KOPT-K1 (cell line): ENCODE data around the gene LILRA6.
"Not testable (repeated sequence)": the region's sequence is repeated elsewhere in the genome, so short reads cannot be mapped to it uniquely, and the experiment has no call there.

Source experiments
- H3K27ac ChIP-seq: fragments of 200-600 bp; sonication (generic); 2 replicates; pipeline ENCODE4 v1.5.1; 2016; ENCODE audit warnings: antibody characterized with exemption, mild to moderate bottlenecking, low read depth, low read length; ENCODE audit not compliant: poor library complexity, severe bottlenecking
- H3K36me3 ChIP-seq: fragments of 200-600 bp; sonication (generic); 2 replicates; pipeline ENCODE4 v1.5.1; 2017; ENCODE audit warnings: antibody characterized with exemption, mild to moderate bottlenecking, low read length, moderate library complexity; ENCODE audit not compliant: insufficient read depth
- H3K9me3 ChIP-seq: fragments of 200-600 bp; sonication (generic); 2 replicates; pipeline ENCODE4 v1.5.1; 2017; ENCODE audit warnings: antibody characterized with exemption, low read length, mild to moderate bottlenecking; ENCODE audit not compliant: insufficient read depth, poor library complexity, severe bottlenecking

LILRA6 gene

GRCh38 chr19:54252243-54252642 lies 9.7 kb upstream of the LILRA6 start:
- no peaks in the 10 kb centered on the region for H3K36me3 ChIP-seq

GRCh38 chr19:54248016-54248601 lies 5.5 kb upstream of the LILRA6 start:
- Histone ChIP-seq H3K9me3 (no peaks in the 10 kb centered on the region), H3K27ac (no peak overlapping the region), H3K36me3 (no peaks in the 10 kb centered on the region)

More at GRCh38 chr19:54252243-54252642, 9.7 kb upstream of the LILRA6 start:
- Histone ChIP-seq H3K27ac (no peak overlapping the region), H3K9me3 (no peaks in the 10 kb centered on the region)

GRCh38 chr19:54247106-54247930 lies 4.7 kb upstream of the LILRA6 start:
- Histone ChIP-seq H3K9me3 (no peaks in the 10 kb centered on the region), H3K36me3 (no peaks in the 10 kb centered on the region), H3K27ac (no peak overlapping the region)

GRCh38 chr19:54245936-54246335 lies 3.3 kb upstream of the LILRA6 start:
- no peaks in the 10 kb centered on the region for H3K9me3 ChIP-seq
- no peaks in the 10 kb centered on the region for H3K36me3 ChIP-seq
- H3K27ac ChIP-seq, result no peak overlapping the region

- H3K36me3 ChIP-seq, H3K9me3 ChIP-seq, H3K27ac ChIP-seq: not testable (repeated sequence)
Measured at GRCh38 chr19:54243809-54244208, 1.2 kb upstream of the LILRA6 start.

DNA sequence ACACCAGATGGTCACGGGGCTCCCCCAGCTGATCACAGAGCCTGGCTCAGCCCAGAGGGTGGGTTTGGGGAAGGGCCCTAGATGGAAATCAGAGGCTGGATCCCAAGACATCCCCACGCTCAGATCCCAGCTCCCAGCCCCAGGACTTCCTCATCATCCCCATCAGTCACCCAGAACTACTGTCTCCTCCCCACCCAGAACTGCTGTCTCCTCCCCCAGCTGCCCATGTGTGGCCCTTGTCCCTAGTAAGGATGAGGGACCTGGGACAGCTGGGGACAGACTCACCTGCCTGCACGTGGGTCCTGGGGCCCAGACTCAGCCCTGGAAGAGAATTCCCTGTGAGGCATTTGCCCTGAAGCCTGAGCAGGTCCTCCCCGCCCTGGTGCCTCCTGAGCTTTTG lies 356 bp downstream of the LILRA6 start:
- not testable (repeated sequence) for H3K27ac ChIP-seq, H3K36me3 ChIP-seq, H3K9me3 ChIP-seq

- not testable (repeated sequence) for H3K36me3 ChIP-seq, H3K27ac ChIP-seq, H3K9me3 ChIP-seq
Measured at GRCh38 chr19:54240372-54241336, 1.9 kb downstream of the LILRA6 start.

- not testable (repeated sequence) for H3K36me3 ChIP-seq, H3K9me3 ChIP-seq, H3K27ac ChIP-seq
Measured at GRCh38 chr19:54239491-54240371, 2.9 kb downstream of the LILRA6 start.

- Histone ChIP-seq H3K9me3 (peaks cover 5% of the 10 kb centered on the region), H3K27ac (no peak overlapping the region), H3K36me3 (no peaks in the 10 kb centered on the region)
Measured at GRCh38 chr19:54233941-54234340, 8.6 kb downstream of the LILRA6 start.

- Histone ChIP-seq H3K27ac (no peak overlapping the region), H3K36me3 (no peaks in the 10 kb centered on the region), H3K9me3 (peaks cover 12% of the 10 kb centered on the region)
Measured at GRCh38 chr19:54231077-54231931, 11.3 kb downstream of the LILRA6 start.

DNA sequence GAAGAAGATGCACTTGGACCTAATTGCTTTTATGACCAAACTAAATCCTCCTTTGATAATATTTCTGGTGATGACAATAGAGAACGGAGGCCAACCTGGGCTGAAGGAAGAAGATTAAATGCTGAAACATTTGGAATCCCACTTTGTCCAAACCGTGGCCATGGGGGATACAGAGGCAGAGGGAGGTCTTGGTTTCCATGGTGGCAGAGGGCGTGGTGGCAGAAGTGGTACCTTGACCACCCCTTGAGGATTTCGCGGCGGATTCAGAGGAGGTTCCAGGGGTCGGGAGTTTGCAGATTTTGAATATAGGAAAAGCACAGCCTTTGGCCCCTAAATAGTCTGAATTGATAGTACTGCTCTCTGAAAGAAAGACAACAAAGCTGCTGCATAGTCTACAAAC lies 12.6 kb downstream of the LILRA6 start:
- peaks cover 6% of the 10 kb centered on the region for H3K9me3 ChIP-seq

GRCh38 chr19:54229146-54229545 lies 13.4 kb downstream of the LILRA6 start:
- Histone ChIP-seq H3K27ac (no peak overlapping the region), H3K36me3 (no peaks in the 10 kb centered on the region), H3K9me3 (peaks cover 6% of the 10 kb centered on the region)

More for the DNA sequence above, 12.6 kb downstream of the LILRA6 start:
- Histone ChIP-seq H3K36me3 (no peaks in the 10 kb centered on the region), H3K27ac (no peak overlapping the region)

GRCh38 chr19:54224619-54225018 lies 18.0 kb downstream of the LILRA6 start:
- not testable (repeated sequence) for H3K27ac ChIP-seq, H3K36me3 ChIP-seq

DNA sequence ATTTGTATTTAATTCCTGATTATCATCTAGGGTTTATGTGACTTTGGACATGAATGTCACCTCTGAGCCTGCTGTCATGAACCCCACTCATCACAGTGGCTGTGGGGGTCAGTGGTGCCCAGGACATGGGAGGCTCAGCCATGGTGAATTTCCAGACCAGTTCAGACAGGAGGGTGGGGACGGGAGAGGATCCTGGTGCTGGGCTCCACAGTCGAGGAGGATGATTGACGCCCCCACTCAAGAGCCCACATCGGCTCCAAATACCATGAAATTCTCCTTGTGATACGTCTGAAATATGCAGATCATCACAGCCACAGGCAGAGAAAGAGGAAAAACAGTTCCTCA lies 18.7 kb downstream of the LILRA6 start:
- H3K36me3 ChIP-seq, H3K27ac ChIP-seq, H3K9me3 ChIP-seq: not testable (repeated sequence)

More at GRCh38 chr19:54224619-54225018, 18.0 kb downstream of the LILRA6 start:
- not testable (repeated sequence) for H3K9me3 ChIP-seq
